22Rv1 (cell line): Measurements from ENCODE around the gene PROZ.

Source experiments
- H3K27ac ChIP-seq: fragments of 450-650 bp; 2 replicates; pipeline ENCODE4 v1.5.1; 2017
- CTCF ChIP-seq: fragments of 450-650 bp; IDR thresholded peaks from 2 replicates; pipeline ENCODE4 v1.5.1; 2017; ENCODE audit warnings: mild to moderate bottlenecking
- ZFX ChIP-seq: fragments of 450-650 bp; IDR thresholded peaks from 2 replicates; pipeline ENCODE4 v1.6.1; 2017; ENCODE audit warnings: antibody characterized with exemption, borderline replicate concordance

The PROZ gene

DNA sequence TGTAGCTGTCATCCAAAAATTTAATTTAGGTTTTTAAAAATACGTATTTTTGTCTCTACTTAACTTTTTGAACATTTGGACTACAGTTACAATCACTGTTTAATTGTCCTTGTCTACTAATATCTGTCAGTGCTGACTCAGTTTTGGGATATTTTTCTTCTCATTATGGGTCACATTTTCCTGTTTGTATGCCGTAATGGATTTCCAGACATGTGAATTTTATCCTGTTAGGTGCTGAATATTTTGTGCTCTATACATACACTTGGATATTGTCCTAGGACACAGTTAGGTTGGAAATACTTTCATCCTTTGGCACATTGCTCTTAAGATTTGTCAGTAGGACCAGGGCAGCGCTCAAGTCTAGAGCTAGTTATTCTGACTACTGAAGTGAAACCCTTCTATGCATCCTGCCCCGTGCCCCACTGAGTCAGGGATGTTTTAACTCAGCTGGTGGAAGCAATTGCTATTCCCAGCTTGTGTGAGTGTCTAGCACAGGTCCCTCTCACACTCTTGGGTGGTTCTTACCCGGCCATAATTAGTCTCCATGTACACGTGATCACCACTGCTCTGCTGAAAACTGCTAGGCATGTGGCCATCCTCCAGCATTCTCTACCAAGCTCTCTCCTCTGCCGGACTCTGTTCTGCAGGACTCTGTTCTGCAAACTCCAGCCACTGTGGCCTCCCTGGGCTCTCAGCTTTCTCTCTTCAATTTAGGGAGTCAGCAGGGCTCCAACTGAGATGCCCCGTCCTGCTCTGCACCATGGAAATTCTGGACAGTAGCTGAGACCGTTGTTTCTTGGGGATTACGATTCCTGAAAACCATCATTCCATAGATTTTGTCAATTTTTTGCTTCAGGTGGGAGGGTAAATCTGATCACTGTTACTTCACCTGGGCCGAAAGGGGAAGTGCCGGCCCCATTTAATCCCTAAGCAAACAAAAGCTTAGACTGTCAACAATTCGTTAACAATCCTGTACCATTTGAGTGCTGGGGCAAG is 11.1 kb downstream of the PROZ start:
- H3K27ac ChIP-seq: no peak overlapping the region
- TF ChIP-seq ZFX (no peak), CTCF (no peak)

- TF ChIP-seq CTCF: no peak
- TF ChIP-seq ZFX: no peak
- no peak overlapping the region for H3K27ac ChIP-seq
Measured at GRCh38 chr13:113170511-113170910, 12.1 kb downstream of the PROZ start.

DNA sequence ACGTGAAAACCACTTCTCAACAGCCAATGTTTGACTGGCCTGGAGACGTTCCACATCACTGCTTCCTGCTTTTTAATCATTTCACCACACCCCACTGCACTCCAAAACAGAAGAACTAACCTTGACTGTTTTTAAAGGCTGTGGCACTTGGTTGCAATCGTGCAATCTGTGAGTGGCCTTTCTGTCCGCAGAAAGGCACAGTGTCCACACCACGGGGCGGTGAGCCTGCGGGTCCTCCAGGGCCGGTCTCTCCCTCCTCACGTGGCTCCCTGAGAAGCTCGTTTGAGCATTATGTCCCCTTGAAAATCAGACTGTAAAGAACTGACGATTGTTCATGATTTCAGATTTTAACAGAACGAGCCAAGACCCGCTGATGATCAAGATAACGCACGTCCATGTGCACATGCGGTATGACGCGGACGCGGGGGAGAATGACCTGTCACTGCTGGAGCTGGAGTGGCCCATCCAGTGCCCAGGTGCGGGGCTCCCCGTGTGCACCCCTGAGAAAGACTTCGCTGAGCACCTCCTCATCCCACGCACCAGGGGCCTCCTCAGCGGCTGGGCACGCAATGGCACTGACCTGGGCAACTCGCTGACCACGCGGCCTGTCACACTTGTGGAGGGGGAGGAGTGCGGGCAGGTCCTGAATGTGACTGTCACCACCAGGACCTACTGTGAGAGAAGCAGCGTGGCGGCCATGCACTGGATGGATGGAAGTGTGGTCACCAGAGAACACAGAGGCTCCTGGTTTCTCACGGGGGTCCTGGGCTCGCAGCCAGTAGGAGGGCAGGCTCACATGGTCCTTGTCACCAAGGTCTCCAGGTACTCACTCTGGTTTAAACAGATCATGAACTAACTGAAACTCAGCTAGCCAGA is 13.0 kb downstream of the PROZ start:
- TF ChIP-seq ZFX (no peak), CTCF (no peak)
- no peak overlapping the region for H3K27ac ChIP-seq

DNA sequence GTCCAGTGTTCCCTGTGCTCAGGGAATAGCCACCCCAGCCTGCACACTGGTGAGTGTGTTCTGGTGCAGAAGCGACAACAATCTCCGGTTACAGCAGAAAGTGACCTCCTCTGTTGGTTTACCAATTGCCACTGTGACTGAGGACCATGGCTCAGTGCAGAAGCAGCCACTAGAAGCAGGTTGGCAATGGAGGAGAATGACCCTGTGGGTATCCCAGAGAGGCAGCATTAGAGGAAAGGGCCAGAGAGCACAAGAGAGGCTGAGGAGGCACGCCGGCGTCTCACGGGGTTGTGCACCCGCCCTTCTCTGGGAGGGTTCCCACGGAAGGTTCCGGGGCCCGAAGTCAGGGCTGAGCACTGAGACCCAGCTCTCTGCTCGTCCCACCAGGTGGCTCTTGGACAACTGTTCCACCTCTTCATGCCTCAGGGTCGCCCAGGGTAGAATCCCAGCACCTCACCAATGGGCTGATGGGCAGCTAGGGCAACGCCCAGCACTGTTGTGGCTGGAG is 14.0 kb downstream of the PROZ start:
- TF ChIP-seq ZFX: no peak
- TF ChIP-seq CTCF: no peak

DNA sequence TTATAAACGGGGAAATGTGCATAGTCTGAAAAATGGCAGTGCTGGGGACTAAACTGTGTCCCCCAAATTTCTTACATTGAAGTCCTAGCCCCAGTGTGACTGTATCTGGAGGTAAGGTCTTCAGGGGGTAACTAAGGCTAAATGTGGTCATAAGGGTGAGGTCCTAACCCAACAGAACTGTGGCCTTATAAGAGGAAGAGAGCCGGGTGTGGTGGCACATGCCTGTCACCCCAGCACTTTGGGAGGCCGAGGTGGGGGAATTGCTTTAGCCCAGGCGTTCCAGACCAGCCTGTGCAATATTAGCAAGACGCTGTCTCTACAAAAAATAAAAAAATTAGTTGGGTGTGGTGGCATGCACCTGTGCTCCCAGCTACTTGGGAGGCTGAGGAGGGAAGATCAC is 17.8 kb downstream of the PROZ start:
- H3K27ac ChIP-seq: no peak overlapping the region
- TF ChIP-seq ZFX (no peak), CTCF (no peak)

More for the DNA sequence above, 14.0 kb downstream of the PROZ start:
- no peak overlapping the region for H3K27ac ChIP-seq

- TF ChIP-seq ZFX (no peak), CTCF (no peak)
- no peak overlapping the region for H3K27ac ChIP-seq
Measured at GRCh38 chr13:113176822-113177221, 18.4 kb downstream of the PROZ start.
